NCI-H2171 (cell line): ENCODE data around the gene RPS6KA2.

Experiments
- DNase-seq: peaks from one replicate; lab custom pipeline; 2025; lab: John Stamatoyannopoulos, UW

The RPS6KA2 gene

GRCh38 chr6:166627033-166627874 is at the start of gene RPS6KA2:
RPS6KA2 (minus strand) TSS chr6:166627251; CDS start chr6:166627019, 232 bp downstream.
- peak; percentile 95 for DNase-seq

- DNase-seq, result no peak
Measured at GRCh38 chr6:166676270-166676860, 49.3 kb upstream of the RPS6KA2 start.

GRCh38 chr6:166675736-166676135 is 48.7 kb upstream of the RPS6KA2 start:
- DNase-seq, result no peak

GRCh38 chr6:166673309-166673708 is 46.3 kb upstream of the RPS6KA2 start:
- DNase-seq, result no peak

GRCh38 chr6:166672624-166673206 is 45.7 kb upstream of the RPS6KA2 start:
- DNase-seq, result no peak

- no peak for DNase-seq
Measured at GRCh38 chr6:166672146-166672545, 45.1 kb upstream of the RPS6KA2 start.

- DNase-seq, result no peak
Measured at GRCh38 chr6:166671434-166672081, 44.5 kb upstream of the RPS6KA2 start.

- DNase-seq, result no peak
Measured at GRCh38 chr6:166670894-166671293, 43.8 kb upstream of the RPS6KA2 start.

- no peak for DNase-seq
Measured at GRCh38 chr6:166670013-166670412, 43.0 kb upstream of the RPS6KA2 start.

GRCh38 chr6:166667796-166668610 is 41.0 kb upstream of the RPS6KA2 start:
- DNase-seq, result no peak

GRCh38 chr6:166664135-166664534 is 37.1 kb upstream of the RPS6KA2 start:
- no peak for DNase-seq

- no peak for DNase-seq
Measured at GRCh38 chr6:166663568-166663967, 36.5 kb upstream of the RPS6KA2 start.

- DNase-seq, result no peak
Measured at GRCh38 chr6:166662690-166663089, 35.6 kb upstream of the RPS6KA2 start.

- DNase-seq, result no peak
Measured at GRCh38 chr6:166661327-166662085, 34.5 kb upstream of the RPS6KA2 start.

GRCh38 chr6:166660157-166660688 is 33.2 kb upstream of the RPS6KA2 start:
- DNase-seq, result no peak

GRCh38 chr6:166659581-166659980 is 32.5 kb upstream of the RPS6KA2 start:
- DNase-seq, result no peak

GRCh38 chr6:166658792-166659150 is 31.7 kb upstream of the RPS6KA2 start:
- no peak for DNase-seq

- no peak for DNase-seq
Measured at GRCh38 chr6:166658115-166658791, 31.2 kb upstream of the RPS6KA2 start.

GRCh38 chr6:166657531-166657930 is 30.5 kb upstream of the RPS6KA2 start:
- no peak for DNase-seq
